K562 (cell line): ENCODE measurements around the gene CDK9. TPM values are rescaled to one million over a fixed set of nuclear protein-coding genes. Genes with fewer than 3 reads are reported as not detected.

Experiments used
- CEBPB ChIP-seq: fragments of 450-650 bp; IDR thresholded peaks from 2 replicates; pipeline ENCODE4 v1.6.1; 2016; ENCODE audit warnings: missing genetic modification characterization, missing compliant biosample characterization
- PTRF ChIP-seq: fragments of 450-650 bp; IDR thresholded peaks from 2 replicates; pipeline ENCODE4 v1.6.1; 2016; ENCODE audit warnings: mild to moderate bottlenecking, missing genetic modification characterization, missing compliant biosample characterization
- TAF1 ChIP-seq: IDR thresholded peaks from 2 replicates; pipeline ENCODE4 v1.6.1; 2011; ENCODE audit warnings: mild to moderate bottlenecking, low read length, moderate library complexity; ENCODE audit not compliant: insufficient read depth, control insufficient read depth, severe bottlenecking; ENCODE audit errors: extremely low read depth
- ZZZ3 ChIP-seq: fragments of 450-650 bp; IDR thresholded peaks from 2 replicates; pipeline ENCODE4 v1.6.1; 2016; ENCODE audit warnings: antibody characterized with exemption, mild to moderate bottlenecking, moderate library complexity
- polyA plus RNA-seq, 8 experiments: library from polyadenylated mRNA; depleted of rRNA in 4 of 8; stranded (reverse) in 5 of 8; unstranded in 3 of 8; fragments of >200 nt; fragmentation: Nextera tagmentation in 2 of 8; fragmentation: Illumina TruSeq in 1 of 8; extraction: Ambion mirVana in 2 of 8; extraction: Trizol in 1 of 8; gene quantifications; 2 replicates each; pipeline versions ENCODE4 v1.2.1 to v1.2.3, GENCODE V29; 2011 to 2014; ENCODE audit warnings: inconsistent platforms in 1 of 8, missing spikeins in 1 of 8
- total RNA-seq, 7 experiments: library from RNA; depleted of rRNA in 6 of 7; stranded (reverse); fragments of >200 nt in 6 of 7; fragmentation: Illumina TruSeq in 2 of 7; extraction: Trizol in 2 of 7; gene quantifications; 2 replicates each; pipeline versions ENCODE4 v1.2.1 to v1.2.3, GENCODE V29; 2011 to 2021; ENCODE audit warnings: low replicate concordance in 1 of 7
- TF ChIP-seq, protein P1 (sequence below), 2 experiments: fragments of 450-650 bp in 1 of 2; sonication (generic) in 1 of 2; formaldehyde crosslinking in 1 of 2; IDR thresholded peaks in 1 of 2; conservative IDR thresholded peaks in 1 of 2; 2 replicates each; pipeline versions ENCODE4 v1.6.1 to v1.8.1; 2016 to 2023; ENCODE audit warnings: mild to moderate bottlenecking in 2 of 2, moderate library complexity in 2 of 2, inconsistent platforms in 1 of 2, missing genetic modification reagents in 1 of 2
- TF ChIP-seq, protein P2 (sequence below): IDR thresholded peaks from 3 replicates; pipeline ENCODE4 v1.6.1; 2011; ENCODE audit warnings: borderline replicate concordance, mild to moderate bottlenecking, moderate library complexity; ENCODE audit not compliant: insufficient read length; ENCODE audit errors: extremely low read depth

The CDK9 gene
- total and polyA plus RNA-seq, 9 of the 15 experiments (the other 6 are each of a cell fraction or from before 2014, with no cell fraction given) = 4.2 to 78.6 (median 33.0) TPM

DNA sequence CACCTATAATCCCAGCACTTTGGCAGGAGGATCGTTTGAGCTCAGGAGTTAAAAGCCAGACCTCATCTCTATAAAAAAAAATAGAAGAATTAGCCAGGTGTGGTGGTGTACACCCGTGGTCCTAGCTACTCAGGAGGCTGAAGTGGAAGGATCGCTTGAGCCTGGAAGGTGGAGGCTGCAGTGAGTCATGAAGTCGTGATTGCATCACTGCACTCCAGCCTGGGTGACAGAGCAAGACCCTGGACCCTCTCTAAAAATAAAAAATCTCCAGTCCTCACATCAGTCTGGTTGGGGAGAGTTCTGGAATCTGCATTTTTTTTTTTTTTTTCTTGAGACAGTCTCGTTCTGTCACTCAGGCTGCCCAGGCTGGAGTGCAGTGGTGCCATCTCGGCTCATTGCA is 26.2 kb downstream of the CDK9 start (continued):
- TF ChIP-seq, protein P1, sequence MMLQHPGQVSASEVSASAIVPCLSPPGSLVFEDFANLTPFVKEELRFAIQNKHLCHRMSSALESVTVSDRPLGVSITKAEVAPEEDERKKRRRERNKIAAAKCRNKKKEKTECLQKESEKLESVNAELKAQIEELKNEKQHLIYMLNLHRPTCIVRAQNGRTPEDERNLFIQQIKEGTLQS (IDR thresholded peaks at IDR 0.05) = peak; percentile 77
- TF ChIP-seq, protein P1 (CRISPR knock-in tag; conservative IDR thresholded peaks at IDR 0.05) = no peak
- TF ChIP-seq PTRF (tag) = no peak
- TF ChIP-seq ZZZ3 = no peak
- TF ChIP-seq, protein P2, sequence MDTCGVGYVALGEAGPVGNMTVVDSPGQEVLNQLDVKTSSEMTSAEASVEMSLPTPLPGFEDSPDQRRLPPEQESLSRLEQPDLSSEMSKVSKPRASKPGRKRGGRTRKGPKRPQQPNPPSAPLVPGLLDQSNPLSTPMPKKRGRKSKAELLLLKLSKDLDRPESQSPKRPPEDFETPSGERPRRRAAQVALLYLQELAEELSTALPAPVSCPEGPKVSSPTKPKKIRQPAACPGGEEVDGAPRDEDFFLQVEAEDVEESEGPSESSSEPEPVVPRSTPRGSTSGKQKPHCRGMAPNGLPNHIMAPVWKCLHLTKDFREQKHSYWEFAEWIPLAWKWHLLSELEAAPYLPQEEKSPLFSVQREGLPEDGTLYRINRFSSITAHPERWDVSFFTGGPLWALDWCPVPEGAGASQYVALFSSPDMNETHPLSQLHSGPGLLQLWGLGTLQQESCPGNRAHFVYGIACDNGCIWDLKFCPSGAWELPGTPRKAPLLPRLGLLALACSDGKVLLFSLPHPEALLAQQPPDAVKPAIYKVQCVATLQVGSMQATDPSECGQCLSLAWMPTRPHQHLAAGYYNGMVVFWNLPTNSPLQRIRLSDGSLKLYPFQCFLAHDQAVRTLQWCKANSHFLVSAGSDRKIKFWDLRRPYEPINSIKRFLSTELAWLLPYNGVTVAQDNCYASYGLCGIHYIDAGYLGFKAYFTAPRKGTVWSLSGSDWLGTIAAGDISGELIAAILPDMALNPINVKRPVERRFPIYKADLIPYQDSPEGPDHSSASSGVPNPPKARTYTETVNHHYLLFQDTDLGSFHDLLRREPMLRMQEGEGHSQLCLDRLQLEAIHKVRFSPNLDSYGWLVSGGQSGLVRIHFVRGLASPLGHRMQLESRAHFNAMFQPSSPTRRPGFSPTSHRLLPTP = no peak
- no peak for TF ChIP-seq TAF1
- peak; percentile 33; the same call in 1 of the 2 replicates for TF ChIP-seq CEBPB (tag)
